HG02571 (cell line): ENCODE results near the gene DDR2.

Experiments
- ATAC-seq: cut with Tn5 transposase; IDR thresholded peaks from one replicate; pipeline ENCODE4 v1.9.1; 2021; ENCODE audit warnings: mild to moderate bottlenecking, moderate library complexity; ENCODE audit not compliant: unreplicated experiment

The DDR2 gene

GRCh38 chr1:162629077-162629627 lies 3.1 kb upstream of the DDR2 start:
- no peak for ATAC-seq

GRCh38 chr1:162629651-162630050 lies 2.6 kb upstream of the DDR2 start:
- no peak for ATAC-seq

- ATAC-seq = no peak
These were observed 595 bp upstream of the DDR2 start for GRCh38 chr1:162631546-162632191.

- ATAC-seq = no peak
These were observed 425 bp downstream of the DDR2 start for GRCh38 chr1:162632698-162633080.

GRCh38 chr1:162633081-162633762 lies 958 bp downstream of the DDR2 start:
- peak; percentile 60 for ATAC-seq

GRCh38 chr1:162635418-162635817 lies 3.2 kb downstream of the DDR2 start:
- ATAC-seq = no peak

- no peak for ATAC-seq
These were observed 7.5 kb downstream of the DDR2 start for GRCh38 chr1:162639718-162640117.

- ATAC-seq = no peak
These were observed 8.8 kb downstream of the DDR2 start for GRCh38 chr1:162641114-162641513.

- ATAC-seq = no peak
These were observed 12.7 kb downstream of the DDR2 start for GRCh38 chr1:162644986-162645314.

GRCh38 chr1:162645666-162646065 lies 13.4 kb downstream of the DDR2 start:
- ATAC-seq = no peak

GRCh38 chr1:162649583-162649982 lies 17.3 kb downstream of the DDR2 start:
- no peak for ATAC-seq

- ATAC-seq = no peak
These were observed 22.8 kb downstream of the DDR2 start for GRCh38 chr1:162654915-162655620.

- ATAC-seq = no peak
These were observed 24.0 kb downstream of the DDR2 start for GRCh38 chr1:162656266-162656665.

- no peak for ATAC-seq
These were observed 28.3 kb downstream of the DDR2 start for GRCh38 chr1:162660574-162660973.

GRCh38 chr1:162661336-162661735 lies 29.1 kb downstream of the DDR2 start:
- no peak for ATAC-seq

GRCh38 chr1:162662013-162662412 lies 29.7 kb downstream of the DDR2 start:
- ATAC-seq = no peak

GRCh38 chr1:162663086-162663485 lies 30.8 kb downstream of the DDR2 start:
- no peak for ATAC-seq

- ATAC-seq = no peak
These were observed 31.4 kb downstream of the DDR2 start for GRCh38 chr1:162663589-162664106.

GRCh38 chr1:162666006-162666645 lies 33.9 kb downstream of the DDR2 start:
- no peak for ATAC-seq

GRCh38 chr1:162667381-162668080 lies 35.3 kb downstream of the DDR2 start:
- no peak for ATAC-seq
